Astrocyte (in vitro differentiated cells and primary cell): Measurements from ENCODE around the gene CAPN12.

ENCODE experiments used
- EZH2 ChIP-seq: IDR thresholded peaks from 2 replicates; pipeline ENCODE4 v1.6.1; 2012; ENCODE audit warnings: mild to moderate bottlenecking, low read length, inconsistent platforms; ENCODE audit not compliant: insufficient read depth
- TF ChIP-seq, protein P1 (sequence below): IDR thresholded peaks from 2 replicates; pipeline ENCODE4 v1.5.1; 2011; ENCODE audit warnings: low read depth, mild to moderate bottlenecking, inconsistent platforms, low read length, moderate library complexity; ENCODE audit not compliant: insufficient read depth

GRCh38 chr19:38721979-38722773 lies 22.1 kb downstream of the CAPN12 start:
- TF ChIP-seq, protein P1, sequence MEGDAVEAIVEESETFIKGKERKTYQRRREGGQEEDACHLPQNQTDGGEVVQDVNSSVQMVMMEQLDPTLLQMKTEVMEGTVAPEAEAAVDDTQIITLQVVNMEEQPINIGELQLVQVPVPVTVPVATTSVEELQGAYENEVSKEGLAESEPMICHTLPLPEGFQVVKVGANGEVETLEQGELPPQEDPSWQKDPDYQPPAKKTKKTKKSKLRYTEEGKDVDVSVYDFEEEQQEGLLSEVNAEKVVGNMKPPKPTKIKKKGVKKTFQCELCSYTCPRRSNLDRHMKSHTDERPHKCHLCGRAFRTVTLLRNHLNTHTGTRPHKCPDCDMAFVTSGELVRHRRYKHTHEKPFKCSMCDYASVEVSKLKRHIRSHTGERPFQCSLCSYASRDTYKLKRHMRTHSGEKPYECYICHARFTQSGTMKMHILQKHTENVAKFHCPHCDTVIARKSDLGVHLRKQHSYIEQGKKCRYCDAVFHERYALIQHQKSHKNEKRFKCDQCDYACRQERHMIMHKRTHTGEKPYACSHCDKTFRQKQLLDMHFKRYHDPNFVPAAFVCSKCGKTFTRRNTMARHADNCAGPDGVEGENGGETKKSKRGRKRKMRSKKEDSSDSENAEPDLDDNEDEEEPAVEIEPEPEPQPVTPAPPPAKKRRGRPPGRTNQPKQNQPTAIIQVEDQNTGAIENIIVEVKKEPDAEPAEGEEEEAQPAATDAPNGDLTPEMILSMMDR = no peak
- TF ChIP-seq EZH2 = no peak
